Panc1 (cell line): ENCODE measurements around the gene TIAL1.
"Not testable (repeated sequence)": the region's sequence is repeated elsewhere in the genome, so short reads cannot be mapped to it uniquely, and the experiment has no call there.

Experiments used
- CTCF ChIP-seq: fragments of 450-650 bp; IDR thresholded peaks from 2 replicates; pipeline ENCODE4 v1.5.1; 2017; ENCODE audit warnings: mild to moderate bottlenecking
- REST ChIP-seq, 2 experiments: IDR thresholded peaks; 2 replicates each; pipeline ENCODE4 v1.6.1; 2011 to 2012; ENCODE audit warnings: low read depth in 2 of 2, control low read depth in 1 of 2, low read length in 1 of 2, mild to moderate bottlenecking in 1 of 2, moderate library complexity in 1 of 2; ENCODE audit not compliant: insufficient read depth in 1 of 2

GRCh38 chr10:119619811-119620210, 23.0 kb upstream of the TIAL1 start:
- not testable (repeated sequence) for TF ChIP-seq REST (IDR thresholded peaks at IDR 0.05; ENCODE audit: insufficient read depth in 1 of 2, low read depth in 2 of 2, low read length in 1 of 2); CTCF
